ENCODE data around the gene NECAB3.

DNA sequence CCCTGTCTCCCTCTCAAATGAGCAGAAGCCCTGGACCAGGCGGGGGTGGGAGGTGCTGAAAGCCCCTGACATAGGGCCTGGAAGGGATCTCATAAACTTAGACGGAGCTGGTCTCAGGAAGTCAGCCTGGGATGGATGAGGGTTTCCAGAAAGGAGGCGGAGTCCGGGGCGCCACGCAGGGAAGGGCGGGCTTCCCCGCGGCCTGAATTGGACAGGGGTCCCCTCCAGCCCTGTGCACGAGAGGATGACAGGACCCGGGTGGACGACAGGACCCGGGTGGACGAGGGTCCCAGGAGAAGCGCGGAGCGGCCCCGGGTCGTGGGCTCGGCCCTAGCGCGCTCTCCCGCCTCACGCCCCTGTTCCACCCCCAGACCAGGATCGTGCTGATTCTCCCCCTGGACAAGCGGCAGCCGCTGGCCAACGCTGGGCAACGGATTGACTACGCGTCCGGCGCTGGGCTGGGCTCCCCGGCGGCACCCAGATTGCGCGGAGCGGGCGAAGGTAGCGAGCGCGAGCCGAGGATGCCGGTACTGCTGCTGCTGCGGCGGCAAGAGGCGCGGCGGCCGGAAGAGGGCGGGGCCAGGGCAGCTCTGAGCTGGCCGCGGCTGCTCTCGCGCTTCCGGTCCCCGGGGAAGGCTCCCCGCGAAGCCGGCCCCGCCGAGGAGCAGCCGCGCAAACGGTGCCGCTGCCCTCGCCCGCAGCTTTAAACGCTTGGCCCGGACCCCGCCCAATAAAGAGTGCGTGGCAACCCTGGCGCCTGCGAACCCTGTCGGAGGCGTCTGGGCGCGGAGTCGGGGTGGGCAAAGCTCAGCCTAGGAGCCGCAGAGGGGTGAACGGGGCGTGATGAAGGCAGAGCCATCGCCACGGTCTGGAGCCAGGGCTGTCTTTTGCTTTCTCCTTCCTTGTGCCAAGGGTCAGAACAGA, 10.8 kb downstream of the NECAB3 start:
- TF ChIP-seq POLR2A (IDR thresholded peaks at IDR 0.05) (peak in 1 of 2 donors; percentile 54), CTCF (IDR thresholded peaks at IDR 0.05) (no peak)

All from vagina (tissue), 2 donors.